GM19193 (cell line): ENCODE data around the gene PFKFB3.

Source experiments
- POLR2A ChIP-seq: IDR thresholded peaks from 4 replicates; pipeline ENCODE4 v1.6.1; 2011; ENCODE audit not compliant: insufficient read depth, insufficient read length; ENCODE audit errors: extremely low read depth

The PFKFB3 gene

GRCh38 chr10:6269953-6270867 lies 67.5 kb downstream of the PFKFB3 start:
- no peak for TF ChIP-seq POLR2A

- TF ChIP-seq POLR2A: no peak
These were observed 68.2 kb downstream of the PFKFB3 start for GRCh38 chr10:6270951-6271350.

GRCh38 chr10:6271663-6272062 lies 68.9 kb downstream of the PFKFB3 start:
- no peak for TF ChIP-seq POLR2A

GRCh38 chr10:6272126-6272525 lies 69.4 kb downstream of the PFKFB3 start:
- TF ChIP-seq POLR2A: no peak

GRCh38 chr10:6273351-6273750 lies 70.6 kb downstream of the PFKFB3 start:
- TF ChIP-seq POLR2A: no peak

GRCh38 chr10:6274040-6274439 lies 71.3 kb downstream of the PFKFB3 start:
- no peak for TF ChIP-seq POLR2A

- TF ChIP-seq POLR2A: no peak
These were observed 71.8 kb downstream of the PFKFB3 start for GRCh38 chr10:6274484-6274883.

- TF ChIP-seq POLR2A: no peak
These were observed 72.6 kb downstream of the PFKFB3 start for GRCh38 chr10:6275022-6275997.

- no peak for TF ChIP-seq POLR2A
These were observed 73.6 kb downstream of the PFKFB3 start for GRCh38 chr10:6276356-6276755.

- no peak for TF ChIP-seq POLR2A
These were observed 75.9 kb downstream of the PFKFB3 start for GRCh38 chr10:6278519-6279120.

- no peak for TF ChIP-seq POLR2A
These were observed 77.0 kb downstream of the PFKFB3 start for GRCh38 chr10:6279540-6280267.

GRCh38 chr10:6280291-6280690 lies 77.6 kb downstream of the PFKFB3 start:
- no peak for TF ChIP-seq POLR2A

- TF ChIP-seq POLR2A: no peak
These were observed 79.8 kb downstream of the PFKFB3 start for GRCh38 chr10:6282454-6282958.

- TF ChIP-seq POLR2A: no peak
These were observed 80.9 kb downstream of the PFKFB3 start for GRCh38 chr10:6283655-6284054.
